ES-I3 (cell line): ENCODE measurements around the gene CCDC167.
"Not testable (repeated sequence)": the region's sequence is repeated elsewhere in the genome, so short reads cannot be mapped to it uniquely, and the experiment has no call there.

ENCODE experiments used
- H3K36me3 ChIP-seq: 2 replicates; pipeline ENCODE4 v1.6.1; 2013; ENCODE audit warnings: mild to moderate bottlenecking, low read length, control low read depth, moderate library complexity; ENCODE audit not compliant: insufficient read depth
- H3K4me1 ChIP-seq: 2 replicates; pipeline ENCODE4 v1.6.1; 2013; ENCODE audit warnings: mild to moderate bottlenecking, control low read depth, low read length; ENCODE audit not compliant: insufficient read depth
- H3K9ac ChIP-seq: 2 replicates; pipeline ENCODE4 v1.6.1; 2013; ENCODE audit warnings: low read depth, mild to moderate bottlenecking, low read length, moderate library complexity
- H3K9me3 ChIP-seq: 2 replicates; pipeline ENCODE4 v1.6.1; 2013; ENCODE audit warnings: mild to moderate bottlenecking, low read length, moderate library complexity; ENCODE audit not compliant: control insufficient read depth, insufficient read depth

Gene CCDC167

DNA sequence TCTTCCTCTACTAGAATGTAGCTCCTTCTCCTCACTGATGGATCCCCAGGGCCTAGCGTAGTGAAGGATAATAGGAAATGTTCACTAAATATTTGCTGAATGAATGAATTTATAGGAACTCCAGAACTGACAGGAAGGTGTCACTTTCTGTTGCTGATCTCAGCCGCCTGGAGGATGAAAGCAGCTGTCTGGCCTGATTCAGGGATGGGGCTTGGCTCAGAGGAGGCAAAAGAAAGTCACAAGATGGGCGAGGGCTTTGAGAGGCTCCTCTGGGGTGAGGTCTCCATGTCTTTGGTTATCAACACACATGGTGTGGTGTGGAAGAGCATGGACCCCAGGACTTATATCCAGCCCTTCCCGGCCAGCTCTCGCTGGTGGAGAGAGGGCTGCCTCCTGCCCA lies 11.5 kb upstream of the CCDC167 start:
- Histone ChIP-seq H3K9ac (no peak overlapping the region), H3K9me3 (no peaks in the 10 kb centered on the region), H3K36me3 (no peaks in the 10 kb centered on the region), H3K4me1 (peaks cover 24% of the 10 kb centered on the region)

DNA sequence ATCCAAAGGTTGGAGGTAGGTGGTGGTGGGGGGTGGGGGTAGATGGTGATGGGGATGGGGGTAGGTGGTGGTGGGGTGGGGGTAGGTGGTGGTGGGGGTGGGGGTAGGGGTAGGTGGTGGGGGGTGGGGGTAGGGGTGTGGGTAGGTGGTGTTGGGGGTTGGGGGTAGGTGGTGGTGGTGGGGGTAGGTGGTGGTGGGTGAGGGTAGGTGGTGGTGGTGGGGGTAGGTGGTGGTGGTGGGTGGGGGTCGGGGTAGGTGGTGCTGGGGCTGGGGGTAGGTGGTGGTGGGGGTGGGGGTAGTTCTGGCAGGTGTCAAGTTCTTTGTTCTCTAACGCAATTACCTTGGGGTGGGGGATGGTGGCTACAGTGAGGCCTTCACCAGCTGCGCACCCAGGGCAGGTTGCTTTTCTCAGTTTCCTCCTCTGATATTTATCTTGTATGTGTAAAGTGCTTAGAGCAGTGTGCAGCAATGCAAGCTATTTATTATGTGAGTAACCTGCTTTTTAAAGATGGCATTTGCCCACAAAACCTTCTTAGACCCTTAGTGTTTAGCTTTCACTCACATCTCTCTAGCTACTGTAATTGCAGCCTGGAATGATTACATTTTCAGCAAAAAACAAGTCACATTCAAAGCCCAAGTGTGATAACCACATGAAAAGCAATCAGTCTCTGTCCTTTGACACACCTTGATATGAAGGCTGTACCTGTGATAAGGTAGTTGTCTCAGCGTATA lies 8.2 kb upstream of the CCDC167 start:
- Histone ChIP-seq H3K36me3 (no peaks in the 10 kb centered on the region), H3K9me3 (no peaks in the 10 kb centered on the region), H3K4me1 (peaks cover 5% of the 10 kb centered on the region; the same call in 1 of the 2 replicates), H3K9ac (no peak overlapping the region)

DNA sequence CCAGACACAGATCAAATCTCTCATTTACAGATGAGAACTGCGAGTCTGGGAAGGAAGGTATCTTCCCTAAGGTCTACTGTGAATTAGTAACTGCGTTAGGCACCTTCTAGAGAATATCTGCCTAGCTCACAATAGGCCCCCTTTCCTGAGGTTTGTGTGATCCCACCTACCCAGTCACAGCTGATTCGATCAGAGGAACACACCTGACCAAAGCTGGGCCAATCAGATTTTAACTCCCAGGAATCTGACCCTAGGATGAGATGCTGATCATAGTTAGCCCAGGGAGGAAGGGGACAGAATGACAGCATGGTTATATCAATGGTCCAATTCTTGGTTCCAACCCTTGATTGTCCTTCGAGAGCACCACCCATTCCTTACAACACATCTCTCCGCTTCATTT lies 7.4 kb upstream of the CCDC167 start:
- H3K4me1 ChIP-seq, result peaks cover 5% of the 10 kb centered on the region; the same call in 1 of the 2 replicates
- H3K36me3 ChIP-seq, result no peaks in the 10 kb centered on the region
- H3K9me3 ChIP-seq, result no peaks in the 10 kb centered on the region
- no peak overlapping the region for H3K9ac ChIP-seq

- no peak overlapping the region for H3K9ac ChIP-seq
- H3K9me3 ChIP-seq, result no peaks in the 10 kb centered on the region
- H3K4me1 ChIP-seq, result peaks cover under 1% of the 10 kb centered on the region; the same call in 1 of the 2 replicates
- no peaks in the 10 kb centered on the region for H3K36me3 ChIP-seq
Measured at GRCh38 chr6:37506479-37506878, 6.8 kb upstream of the CCDC167 start.

GRCh38 chr6:37504024-37504423 lies 4.3 kb upstream of the CCDC167 start:
- no peak overlapping the region for H3K9ac ChIP-seq

GRCh38 chr6:37503309-37503965 lies 3.7 kb upstream of the CCDC167 start:
- H3K9me3 ChIP-seq, result no peaks in the 10 kb centered on the region
- H3K4me1 ChIP-seq, result 0 out of 2 replicates have a peak, but pooled peaks cover 5% of the 10 kb centered on the region
- no peaks in the 10 kb centered on the region for H3K36me3 ChIP-seq
- no peak overlapping the region for H3K9ac ChIP-seq

More at GRCh38 chr6:37504024-37504423, 4.3 kb upstream of the CCDC167 start:
- H3K9me3 ChIP-seq, result no peaks in the 10 kb centered on the region
- H3K36me3 ChIP-seq, result no peaks in the 10 kb centered on the region
- 0 out of 2 replicates have a peak, but pooled peaks cover 1% of the 10 kb centered on the region for H3K4me1 ChIP-seq

GRCh38 chr6:37502703-37503291 lies 3.1 kb upstream of the CCDC167 start:
- H3K9ac ChIP-seq, result no peak overlapping the region
- H3K9me3 ChIP-seq, result no peaks in the 10 kb centered on the region
- H3K36me3 ChIP-seq, result no peaks in the 10 kb centered on the region
- H3K4me1 ChIP-seq, result 0 out of 2 replicates have a peak, but pooled peaks cover 5% of the 10 kb centered on the region

DNA sequence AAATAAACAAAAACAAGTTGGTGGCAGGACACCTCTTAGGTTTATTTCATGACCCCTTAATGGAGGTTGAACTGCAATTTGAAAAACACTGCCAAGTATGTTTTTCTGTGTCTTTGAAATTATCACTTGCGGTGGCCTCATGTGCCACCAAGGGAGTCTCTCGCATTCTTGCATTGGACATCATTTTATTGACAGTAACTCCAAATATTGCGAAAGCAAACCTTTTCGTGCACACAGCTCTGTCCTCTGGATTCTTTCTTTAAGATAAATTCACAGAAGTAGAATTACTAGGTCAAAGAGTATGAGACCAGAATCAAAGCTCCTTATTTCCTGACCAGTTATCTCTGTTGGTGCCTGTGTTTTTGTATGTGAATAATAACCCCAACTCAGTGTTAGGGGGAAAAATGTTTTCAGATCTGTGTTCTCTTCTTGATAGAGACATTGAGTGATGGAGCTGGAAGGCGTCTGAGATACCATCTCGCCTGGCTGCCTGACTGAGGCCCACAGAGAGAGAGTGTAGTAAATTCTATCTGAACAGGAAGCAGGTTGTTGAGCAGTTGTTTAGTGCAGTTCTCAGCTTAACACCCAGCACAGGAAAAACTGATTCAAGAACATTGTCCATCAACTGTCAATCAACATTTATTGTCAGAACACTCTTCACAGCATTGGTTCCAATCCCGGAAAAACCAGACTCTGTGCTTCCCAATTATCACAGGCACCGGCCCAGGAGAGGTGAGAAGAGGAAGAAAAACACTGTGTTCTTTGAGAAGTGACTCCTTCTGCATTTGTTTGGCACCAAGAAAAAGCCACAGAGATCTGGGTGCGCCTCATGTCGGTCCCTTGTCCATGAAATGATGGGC lies 2.2 kb upstream of the CCDC167 start:
- peaks cover 8% of the 10 kb centered on the region; the same call in 1 of the 2 replicates for H3K4me1 ChIP-seq
- no peaks in the 10 kb centered on the region for H3K36me3 ChIP-seq
- no peaks in the 10 kb centered on the region for H3K9me3 ChIP-seq
- no peak overlapping the region for H3K9ac ChIP-seq

DNA sequence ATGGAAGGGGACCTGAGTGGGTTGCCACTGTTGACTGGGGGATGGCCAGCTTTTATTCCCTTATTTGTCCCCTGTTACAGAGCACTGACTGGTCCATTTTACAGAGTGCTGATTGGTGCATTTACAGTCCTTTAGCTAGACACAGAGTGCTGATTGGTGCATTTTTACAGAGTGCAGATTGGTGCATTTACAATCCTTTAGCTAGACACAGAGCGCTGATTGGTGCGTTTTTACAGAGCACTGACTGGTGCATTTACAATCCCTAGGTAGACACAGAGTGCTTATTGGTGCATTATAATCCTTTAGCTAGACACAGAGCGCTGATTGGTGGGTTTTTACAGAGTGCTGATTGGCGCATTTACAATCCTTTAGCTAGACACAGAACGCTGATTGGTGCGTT lies 1.2 kb upstream of the CCDC167 start:
- H3K9ac ChIP-seq, H3K9me3 ChIP-seq, H3K4me1 ChIP-seq, H3K36me3 ChIP-seq: not testable (repeated sequence)

- H3K9ac ChIP-seq, result peak overlapping the region; percentile 54; the same call in 1 of the 2 replicates
Measured at GRCh38 chr6:37500294-37500608, 558 bp upstream of the CCDC167 start.

DNA sequence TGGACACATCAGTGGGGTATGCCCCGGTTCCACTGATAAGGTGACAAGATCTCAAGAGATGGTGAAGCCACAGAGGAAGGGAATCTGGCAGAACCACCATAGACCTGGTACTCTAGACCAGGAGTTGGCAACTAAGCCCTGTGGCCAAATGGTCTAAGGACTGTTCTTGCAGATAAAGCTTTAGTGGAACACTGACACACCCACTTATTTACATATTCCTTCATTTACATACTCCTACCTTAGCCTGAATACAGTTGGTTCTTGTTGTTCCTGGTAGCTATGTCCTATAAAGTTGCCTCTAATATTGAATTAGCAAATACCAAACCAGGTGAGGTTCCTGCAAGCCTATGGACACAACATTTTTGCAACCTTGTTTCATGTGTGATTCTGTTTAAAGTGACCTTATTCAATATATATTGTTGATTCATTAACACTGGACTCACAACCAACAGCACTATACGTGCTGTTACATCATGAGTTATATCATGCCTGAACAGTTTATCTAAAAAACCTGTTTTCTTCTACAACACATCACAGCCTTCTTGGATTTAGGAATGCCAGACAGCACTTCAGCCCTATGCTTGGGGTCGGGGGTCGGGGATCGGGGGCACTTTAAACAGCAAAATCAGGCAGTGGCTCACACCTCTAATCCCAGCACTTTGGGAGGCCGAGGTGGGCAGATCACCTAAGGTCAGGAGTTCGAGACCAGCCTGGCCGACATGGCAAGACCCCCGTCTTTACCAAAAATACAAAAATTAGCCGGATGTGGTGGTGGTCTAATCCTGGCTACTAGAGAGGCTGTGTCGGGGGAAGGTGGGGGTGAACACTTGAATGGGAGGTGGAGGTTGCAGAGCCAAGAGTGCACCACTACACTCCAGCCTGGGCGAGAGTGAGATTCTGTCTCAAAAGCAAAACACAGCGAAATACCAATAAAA lies 2.5 kb downstream of the CCDC167 start:
- H3K36me3 ChIP-seq, result no peaks in the 10 kb centered on the region
- no peaks in the 10 kb centered on the region for H3K9me3 ChIP-seq
- H3K9ac ChIP-seq, result no peak overlapping the region
- H3K4me1 ChIP-seq, result peaks cover 17% of the 10 kb centered on the region

More at GRCh38 chr6:37500294-37500608, 558 bp upstream of the CCDC167 start:
- Histone ChIP-seq H3K36me3 (no peaks in the 10 kb centered on the region), H3K9me3 (no peaks in the 10 kb centered on the region), H3K4me1 (peaks cover 9% of the 10 kb centered on the region; the same call in 1 of the 2 replicates)

- Histone ChIP-seq H3K4me1 (peaks cover 21% of the 10 kb centered on the region), H3K9me3 (no peaks in the 10 kb centered on the region), H3K36me3 (no peaks in the 10 kb centered on the region), H3K9ac (no peak overlapping the region)
Measured at GRCh38 chr6:37495244-37495934, 4.3 kb downstream of the CCDC167 start.

DNA sequence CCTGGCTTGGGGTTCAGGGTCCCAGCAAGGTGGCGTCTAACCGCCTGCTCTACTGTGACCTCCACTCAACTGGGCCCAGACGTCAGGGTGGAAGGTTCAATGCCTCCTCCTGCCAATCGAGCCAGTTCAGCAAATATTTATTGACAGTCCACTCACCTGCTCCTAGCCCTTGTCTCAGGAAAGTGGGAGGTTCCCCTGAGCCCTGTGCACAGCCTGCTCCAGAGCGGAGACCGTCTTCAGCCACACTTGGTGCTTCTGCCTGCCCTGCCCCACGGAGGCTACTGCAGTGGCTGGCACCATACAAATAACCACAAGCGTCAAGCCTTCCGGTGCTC lies 6.1 kb downstream of the CCDC167 start:
- Histone ChIP-seq H3K4me1 (peaks cover 28% of the 10 kb centered on the region), H3K36me3 (no peaks in the 10 kb centered on the region), H3K9me3 (no peaks in the 10 kb centered on the region), H3K9ac (no peak overlapping the region)
